ENCODE measurements around the gene SOWAHC.
A peak's percentile ranks its signal among the peaks of the same experiment; 100 is the strongest.
"Not testable (repeated sequence)": the region's sequence is repeated elsewhere in the genome, so short reads cannot be mapped to it uniquely, and the experiment has no call there.

The SOWAHC gene

GRCh38 chr2:109613922-109614714 is at the start of gene SOWAHC, which contains the start of gene SEPTIN10:
TSS of gene SOWAHC (plus strand) at chr2:109614364. CDS start at chr2:109614490, 126 bp downstream.
TSS of gene SEPTIN10 (minus strand) at chr2:109613966. CDS start at chr2:109613827, 139 bp downstream.
- peak; percentile 80 for DNase-seq

GRCh38 chr2:109575373-109575772 is 38.8 kb upstream of the SOWAHC start:
- no peak for DNase-seq

- DNase-seq, result not testable (repeated sequence)
Observed at GRCh38 chr2:109577630-109578029, 36.5 kb upstream of the SOWAHC start.

- no peak for DNase-seq
Observed at GRCh38 chr2:109582928-109583895, 31.0 kb upstream of the SOWAHC start.

- DNase-seq, result no peak
Observed at GRCh38 chr2:109586687-109587086, 27.5 kb upstream of the SOWAHC start.

GRCh38 chr2:109591206-109591605 is 23.0 kb upstream of the SOWAHC start:
- DNase-seq, result no peak

- DNase-seq, result no peak
Observed at GRCh38 chr2:109592905-109593304, 21.3 kb upstream of the SOWAHC start.

- no peak for DNase-seq
Observed at GRCh38 chr2:109594246-109594885, 19.8 kb upstream of the SOWAHC start.

GRCh38 chr2:109595644-109596043 is 18.5 kb upstream of the SOWAHC start:
- no peak for DNase-seq

- no peak for DNase-seq
Observed at GRCh38 chr2:109597283-109597682, 16.9 kb upstream of the SOWAHC start.

GRCh38 chr2:109601783-109602182 is 12.4 kb upstream of the SOWAHC start:
- DNase-seq, result no peak

- DNase-seq, result no peak
Observed at GRCh38 chr2:109602617-109603188, 11.5 kb upstream of the SOWAHC start.

- no peak for DNase-seq
Observed at GRCh38 chr2:109604597-109604996, 9.6 kb upstream of the SOWAHC start.

- DNase-seq, result no peak
Observed at GRCh38 chr2:109607766-109608165, 6.4 kb upstream of the SOWAHC start.

- no peak for DNase-seq
Observed at GRCh38 chr2:109609352-109610024, 4.7 kb upstream of the SOWAHC start.

GRCh38 chr2:109611467-109612095 is 2.6 kb upstream of the SOWAHC start:
- DNase-seq, result no peak

- DNase-seq, result no peak
Observed at GRCh38 chr2:109613081-109613921, 863 bp upstream of the SOWAHC start.

GRCh38 chr2:109614715-109615636 is 812 bp downstream of the SOWAHC start:
- no peak for DNase-seq

- no peak for DNase-seq
Observed at GRCh38 chr2:109615637-109616144, 1.5 kb downstream of the SOWAHC start.

Data from CD4-positive, alpha-beta T cell treated with Interleukin-12 subunit alpha and Interleukin-12 subunit beta, for 1 hour (primary cell).